ENCODE measurements around the gene NR6A1. TPM values are rescaled to one million over a fixed set of nuclear protein-coding genes. Genes with fewer than 3 reads are reported as not detected.

The NR6A1 gene
- polyA plus RNA-seq, 2 of the 4 experiments (the other 2 are of a cell fraction) = 1.7 to 3.3 TPM

DNA sequence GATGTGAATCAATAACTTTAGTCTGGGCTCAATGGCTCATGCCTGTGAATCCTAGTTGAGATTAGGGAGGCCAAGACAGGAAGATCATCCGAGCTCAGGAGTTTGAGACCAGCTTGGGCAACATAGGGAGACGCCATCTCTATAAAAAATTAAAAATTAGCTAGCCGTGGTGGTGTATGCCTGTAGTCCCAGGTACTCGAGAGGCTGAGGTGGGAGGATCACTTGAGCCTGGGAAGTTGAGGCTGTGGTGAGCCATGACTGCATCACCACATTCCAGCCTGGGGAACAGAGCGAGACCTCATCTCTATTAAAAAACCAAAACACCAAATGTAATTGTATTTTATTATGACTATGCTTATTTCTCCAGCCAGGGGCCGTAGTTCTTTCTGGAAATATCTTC lies 194.4 kb downstream of the NR6A1 start:
- ChIA-PET CTCF (interaction anchor here (0.6 to 3.5 kb wide), 5 partner anchors 9 to 41 kb away, joined by 3 to 14 read pairs (median 4); no protein-coding TSS in a partner anchor), POLR2A (no interaction called here)
- H3K27ac ChIP-seq = no peak overlapping the region
- ATAC-seq (no peak), DNase-seq (ENCODE audit: low read depth in 1 of 2, low spot score in 1 of 2) (no peak), FAIRE-seq (no peak)
- no peak overlapping the region for H3K4me3 ChIP-seq
- 92% methylated on average over 6 of the region's 6 CpGs for WGBS (ENCODE audit: missing lambda C conversion rate)
- H3K4me1 ChIP-seq = peaks cover 6% of the 10 kb centered on the region; the same call in 1 of the 3 replicates
- no peak overlapping the region for H3K4me2 ChIP-seq
- H3K9me3 ChIP-seq = no peaks in the 10 kb centered on the region; the same call in 2 of the 3 replicates
- TF ChIP-seq JUNB (IDR thresholded peaks at IDR 0.05) (no peak), BHLHE40 (IDR thresholded peaks at IDR 0.05; ENCODE audit: low read depth, low read length) (no peak), NR3C1 (IDR thresholded peaks at IDR 0.05) (no peak), PHF8 (IDR thresholded peaks at IDR 0.05; ENCODE audit: borderline replicate concordance, low read depth) (no peak), FOSL2 (IDR thresholded peaks at IDR 0.05) (no peak), FOSL2 (CRISPR knock-in tag; IDR thresholded peaks at IDR 0.05) (no peak), EHF (CRISPR knock-in tag; IDR thresholded peaks at IDR 0.05) (no peak), RCOR1 (IDR thresholded peaks at IDR 0.05; ENCODE audit: low read depth, low read length) (no peak), HEYL (CRISPR knock-in tag; IDR thresholded peaks at IDR 0.05) (no peak), EP300 (IDR thresholded peaks at IDR 0.05) (no peak), SREBF2 (IDR thresholded peaks at IDR 0.05) (no peak), ZSCAN20 (CRISPR knock-in tag; IDR thresholded peaks at IDR 0.05) (no peak), CBX2 (IDR thresholded peaks at IDR 0.05; ENCODE audit: borderline replicate concordance, low read depth) (no peak), RARB (CRISPR knock-in tag; IDR thresholded peaks at IDR 0.05) (no peak)
- TF ChIP-seq, protein P1, sequence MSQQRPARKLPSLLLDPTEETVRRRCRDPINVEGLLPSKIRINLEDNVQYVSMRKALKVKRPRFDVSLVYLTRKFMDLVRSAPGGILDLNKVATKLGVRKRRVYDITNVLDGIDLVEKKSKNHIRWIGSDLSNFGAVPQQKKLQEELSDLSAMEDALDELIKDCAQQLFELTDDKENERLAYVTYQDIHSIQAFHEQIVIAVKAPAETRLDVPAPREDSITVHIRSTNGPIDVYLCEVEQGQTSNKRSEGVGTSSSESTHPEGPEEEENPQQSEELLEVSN (IDR thresholded peaks at IDR 0.05; ENCODE audit: borderline replicate concordance, low read depth) = no peak
- TF ChIP-seq, protein P2, sequence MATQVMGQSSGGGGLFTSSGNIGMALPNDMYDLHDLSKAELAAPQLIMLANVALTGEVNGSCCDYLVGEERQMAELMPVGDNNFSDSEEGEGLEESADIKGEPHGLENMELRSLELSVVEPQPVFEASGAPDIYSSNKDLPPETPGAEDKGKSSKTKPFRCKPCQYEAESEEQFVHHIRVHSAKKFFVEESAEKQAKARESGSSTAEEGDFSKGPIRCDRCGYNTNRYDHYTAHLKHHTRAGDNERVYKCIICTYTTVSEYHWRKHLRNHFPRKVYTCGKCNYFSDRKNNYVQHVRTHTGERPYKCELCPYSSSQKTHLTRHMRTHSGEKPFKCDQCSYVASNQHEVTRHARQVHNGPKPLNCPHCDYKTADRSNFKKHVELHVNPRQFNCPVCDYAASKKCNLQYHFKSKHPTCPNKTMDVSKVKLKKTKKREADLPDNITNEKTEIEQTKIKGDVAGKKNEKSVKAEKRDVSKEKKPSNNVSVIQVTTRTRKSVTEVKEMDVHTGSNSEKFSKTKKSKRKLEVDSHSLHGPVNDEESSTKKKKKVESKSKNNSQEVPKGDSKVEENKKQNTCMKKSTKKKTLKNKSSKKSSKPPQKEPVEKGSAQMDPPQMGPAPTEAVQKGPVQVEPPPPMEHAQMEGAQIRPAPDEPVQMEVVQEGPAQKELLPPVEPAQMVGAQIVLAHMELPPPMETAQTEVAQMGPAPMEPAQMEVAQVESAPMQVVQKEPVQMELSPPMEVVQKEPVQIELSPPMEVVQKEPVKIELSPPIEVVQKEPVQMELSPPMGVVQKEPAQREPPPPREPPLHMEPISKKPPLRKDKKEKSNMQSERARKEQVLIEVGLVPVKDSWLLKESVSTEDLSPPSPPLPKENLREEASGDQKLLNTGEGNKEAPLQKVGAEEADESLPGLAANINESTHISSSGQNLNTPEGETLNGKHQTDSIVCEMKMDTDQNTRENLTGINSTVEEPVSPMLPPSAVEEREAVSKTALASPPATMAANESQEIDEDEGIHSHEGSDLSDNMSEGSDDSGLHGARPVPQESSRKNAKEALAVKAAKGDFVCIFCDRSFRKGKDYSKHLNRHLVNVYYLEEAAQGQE (IDR thresholded peaks at IDR 0.05) = no peak
- TF ChIP-seq, protein P3, sequence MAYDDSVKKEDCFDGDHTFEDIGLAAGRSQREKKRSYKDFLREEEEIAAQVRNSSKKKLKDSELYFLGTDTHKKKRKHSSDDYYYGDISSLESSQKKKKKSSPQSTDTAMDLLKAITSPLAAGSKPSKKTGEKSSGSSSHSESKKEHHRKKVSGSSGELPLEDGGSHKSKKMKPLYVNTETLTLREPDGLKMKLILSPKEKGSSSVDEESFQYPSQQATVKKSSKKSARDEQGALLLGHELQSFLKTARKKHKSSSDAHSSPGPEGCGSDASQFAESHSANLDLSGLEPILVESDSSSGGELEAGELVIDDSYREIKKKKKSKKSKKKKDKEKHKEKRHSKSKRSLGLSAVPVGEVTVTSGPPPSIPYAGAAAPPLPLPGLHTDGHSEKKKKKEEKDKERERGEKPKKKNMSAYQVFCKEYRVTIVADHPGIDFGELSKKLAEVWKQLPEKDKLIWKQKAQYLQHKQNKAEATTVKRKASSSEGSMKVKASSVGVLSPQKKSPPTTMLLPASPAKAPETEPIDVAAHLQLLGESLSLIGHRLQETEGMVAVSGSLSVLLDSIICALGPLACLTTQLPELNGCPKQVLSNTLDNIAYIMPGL (CRISPR knock-in tag; IDR thresholded peaks at IDR 0.05; ENCODE audit: borderline replicate concordance) = no peak

DNA sequence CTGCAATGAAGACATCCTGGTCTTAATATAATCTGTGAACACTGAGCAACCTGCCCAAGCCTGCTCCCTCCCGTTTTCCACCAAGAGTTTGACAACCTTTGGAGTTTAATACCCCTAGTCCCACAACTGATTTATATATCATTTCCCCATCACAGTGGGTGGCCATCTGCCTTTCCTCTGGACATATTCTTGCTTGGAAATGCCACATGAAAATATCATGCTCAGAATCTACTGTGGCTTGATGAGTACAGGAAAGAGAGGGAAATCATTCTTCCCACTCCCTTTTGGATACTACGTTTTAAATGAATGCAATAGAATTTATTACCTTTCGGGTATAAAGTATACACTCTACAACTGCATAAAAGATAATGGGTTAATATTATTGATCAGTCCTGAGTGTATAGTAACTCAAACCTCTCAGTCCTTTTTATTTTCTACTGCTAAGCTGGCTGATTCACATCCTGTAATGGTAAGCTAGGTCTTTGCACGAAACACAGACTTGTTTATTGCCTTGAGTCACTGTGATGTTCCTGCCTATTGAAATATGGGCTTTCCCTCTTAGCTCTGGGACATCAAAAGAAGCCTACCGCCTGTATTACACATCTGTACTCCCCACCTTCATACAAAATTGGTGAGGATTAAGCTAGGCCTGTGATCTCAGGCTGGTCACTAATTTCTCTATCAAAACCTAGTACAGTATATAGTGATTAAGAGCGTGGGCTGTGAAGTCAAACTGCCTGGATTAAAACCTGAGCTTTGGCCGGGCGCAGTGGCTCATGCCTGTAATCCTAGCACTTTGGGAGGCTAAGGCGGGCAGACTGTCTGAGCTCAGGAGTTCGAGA lies 196.4 kb downstream of the NR6A1 start:
- 70% methylated on average over 10 of the region's 10 CpGs for whole genome bisulfite sequencing (ENCODE audit: missing lambda C conversion rate)
- CTCF ChIA-PET = interaction anchor here (0.6 to 3.5 kb wide), 14 partner anchors 7 to 197 kb away, joined by 3 to 14 read pairs (median 4); partner anchors contain the start of gene NR6A1
- H3K4me1 ChIP-seq = peaks cover 18% of the 10 kb centered on the region; the same call in 2 of the 3 replicates
- FAIRE-seq (no peak), DNase-seq (ENCODE audit: low read depth in 1 of 2, low spot score in 1 of 2) (peak in 1 of 2 experiments; percentile 20), ATAC-seq (peak; percentile 47 to 57; a peak in 2 of 6 replicates)
- H3K27ac ChIP-seq = no peak overlapping the region
- POLR2A ChIA-PET = no interaction called here
- TF ChIP-seq EP300 (IDR thresholded peaks at IDR 0.05) = no peak
- no peak for TF ChIP-seq CHD2 (IDR thresholded peaks at IDR 0.05; ENCODE audit: low read length, partially characterized antibody)
- TF ChIP-seq FOSL2 (IDR thresholded peaks at IDR 0.05) = no peak
- no peak for TF ChIP-seq FOSL2 (CRISPR knock-in tag; IDR thresholded peaks at IDR 0.05)
- TF ChIP-seq SMC3 (IDR thresholded peaks at IDR 0.05) = no peak
- no peak for TF ChIP-seq EHMT2 (IDR thresholded peaks at IDR 0.05; ENCODE audit: low read depth)
- TF ChIP-seq SREBF2 (IDR thresholded peaks at IDR 0.05) = no peak
- H3K4me3 ChIP-seq = no peak overlapping the region
- H3K9me3 ChIP-seq = no peaks in the 10 kb centered on the region; the same call in 2 of the 3 replicates
- no peak overlapping the region for H3K4me2 ChIP-seq

All from A549 (cell line).